AG20443 (cell line): Measurements from ENCODE around the gene DYNLT2B.
"Not testable (repeated sequence)": the region's sequence is repeated elsewhere in the genome, so short reads cannot be mapped to it uniquely, and the experiment has no call there.

ENCODE experiments used
- DNase-seq: peaks from one replicate; pipeline ENCODE4 v3.0.0; 2012; ENCODE audit warnings: low spot score, mixed read lengths

DYNLT2B gene

GRCh38 chr3:196323691-196324090 lies 5.7 kb upstream of the DYNLT2B start:
- DNase-seq, result peak; percentile 36

GRCh38 chr3:196323016-196323415 lies 5.0 kb upstream of the DYNLT2B start:
- no peak for DNase-seq

GRCh38 chr3:196321162-196321561 lies 3.1 kb upstream of the DYNLT2B start:
- DNase-seq, result no peak

GRCh38 chr3:196320137-196320536 lies 2.1 kb upstream of the DYNLT2B start:
- no peak for DNase-seq

GRCh38 chr3:196316799-196317686 lies 997 bp downstream of the DYNLT2B start:
- DNase-seq, result peak; percentile 64

GRCh38 chr3:196315821-196316220 lies 2.2 kb downstream of the DYNLT2B start:
- DNase-seq, result no peak

- no peak for DNase-seq
Observed at GRCh38 chr3:196314597-196314996, 3.4 kb downstream of the DYNLT2B start.

- DNase-seq, result not testable (repeated sequence)
Observed at GRCh38 chr3:196314086-196314485, 4.0 kb downstream of the DYNLT2B start.

- not testable (repeated sequence) for DNase-seq
Observed at GRCh38 chr3:196302960-196303359, 15.1 kb downstream of the DYNLT2B start.

GRCh38 chr3:196302551-196302950 lies 15.5 kb downstream of the DYNLT2B start:
- DNase-seq, result not testable (repeated sequence)

GRCh38 chr3:196298521-196298920 lies 19.5 kb downstream of the DYNLT2B start:
- no peak for DNase-seq

- DNase-seq, result no peak
Observed at GRCh38 chr3:196292286-196292923, 25.6 kb downstream of the DYNLT2B start.

GRCh38 chr3:196288141-196288460 lies 29.9 kb downstream of the DYNLT2B start:
- no peak for DNase-seq

GRCh38 chr3:196287440-196288140 lies 30.4 kb downstream of the DYNLT2B start, which contains the start of gene PCYT1A:
PCYT1A (minus strand) TSS chr3:196287726; CDS start chr3:196270531, 17,195 bp downstream.
- peak; percentile 97 for DNase-seq

GRCh38 chr3:196287090-196287439 lies 31.0 kb downstream of the DYNLT2B start:
- DNase-seq, result peak; percentile 32

GRCh38 chr3:196284396-196284795 lies 33.6 kb downstream of the DYNLT2B start:
- no peak for DNase-seq

GRCh38 chr3:196281962-196282361 lies 36.1 kb downstream of the DYNLT2B start:
- DNase-seq, result no peak

- DNase-seq, result no peak
Observed at GRCh38 chr3:196280689-196281440, 37.2 kb downstream of the DYNLT2B start.

GRCh38 chr3:196275126-196275525 lies 42.9 kb downstream of the DYNLT2B start:
- no peak for DNase-seq

GRCh38 chr3:196274585-196274984 lies 43.5 kb downstream of the DYNLT2B start:
- DNase-seq, result peak; percentile 41

- DNase-seq, result no peak
Observed at GRCh38 chr3:196273655-196274054, 44.4 kb downstream of the DYNLT2B start.

- DNase-seq, result no peak
Observed at GRCh38 chr3:196272826-196273225, 45.2 kb downstream of the DYNLT2B start.
